Lower leg skin (tissue), 3 donors: Measurements from ENCODE around the gene ARHGEF11.
"Not testable (repeated sequence)": the region's sequence is repeated elsewhere in the genome, so short reads cannot be mapped to it uniquely, and the experiment has no call there.

Experiments
- POLR2A ChIP-seq, 2 donors: fragments of 450-650 bp; IDR thresholded peaks; one replicate each; pipeline ENCODE4 v1.6.1; 2016 to 2017; ENCODE audit warnings: antibody characterized with exemption in 2 of 2, mild to moderate bottlenecking in 1 of 2, moderate library complexity in 1 of 2
- TF ChIP-seq, protein P1 (sequence below), 3 donors: fragments of 450-650 bp; IDR thresholded peaks; one replicate each; pipeline ENCODE4 v1.5.1; 2016; ENCODE audit warnings: antibody characterized with exemption in 3 of 3, mild to moderate bottlenecking in 3 of 3, moderate library complexity in 2 of 3

DNA sequence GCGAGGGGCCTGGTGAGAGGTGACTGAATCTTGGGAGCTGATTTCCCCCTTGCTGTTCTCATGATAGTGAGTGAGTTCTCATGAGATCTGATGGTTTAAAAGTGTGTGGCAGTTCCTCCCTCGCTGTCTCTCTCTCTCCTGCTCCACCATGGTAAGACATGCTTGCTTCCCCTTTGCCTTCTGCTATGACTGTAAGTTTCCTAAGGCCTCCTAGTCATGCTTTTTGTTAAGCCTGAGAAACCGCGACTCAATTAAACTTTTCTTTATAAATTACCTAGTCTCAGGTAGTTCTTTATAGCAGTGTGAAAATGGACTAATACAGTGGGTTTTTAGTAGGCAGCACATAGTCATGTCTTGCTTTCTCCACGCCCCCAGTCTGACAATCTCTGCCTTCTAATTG is 10.2 kb upstream of the ARHGEF11 start:
- TF ChIP-seq, protein P1, sequence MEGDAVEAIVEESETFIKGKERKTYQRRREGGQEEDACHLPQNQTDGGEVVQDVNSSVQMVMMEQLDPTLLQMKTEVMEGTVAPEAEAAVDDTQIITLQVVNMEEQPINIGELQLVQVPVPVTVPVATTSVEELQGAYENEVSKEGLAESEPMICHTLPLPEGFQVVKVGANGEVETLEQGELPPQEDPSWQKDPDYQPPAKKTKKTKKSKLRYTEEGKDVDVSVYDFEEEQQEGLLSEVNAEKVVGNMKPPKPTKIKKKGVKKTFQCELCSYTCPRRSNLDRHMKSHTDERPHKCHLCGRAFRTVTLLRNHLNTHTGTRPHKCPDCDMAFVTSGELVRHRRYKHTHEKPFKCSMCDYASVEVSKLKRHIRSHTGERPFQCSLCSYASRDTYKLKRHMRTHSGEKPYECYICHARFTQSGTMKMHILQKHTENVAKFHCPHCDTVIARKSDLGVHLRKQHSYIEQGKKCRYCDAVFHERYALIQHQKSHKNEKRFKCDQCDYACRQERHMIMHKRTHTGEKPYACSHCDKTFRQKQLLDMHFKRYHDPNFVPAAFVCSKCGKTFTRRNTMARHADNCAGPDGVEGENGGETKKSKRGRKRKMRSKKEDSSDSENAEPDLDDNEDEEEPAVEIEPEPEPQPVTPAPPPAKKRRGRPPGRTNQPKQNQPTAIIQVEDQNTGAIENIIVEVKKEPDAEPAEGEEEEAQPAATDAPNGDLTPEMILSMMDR (IDR thresholded peaks at IDR 0.05), result not testable (repeated sequence)
- not testable (repeated sequence) for TF ChIP-seq POLR2A (IDR thresholded peaks at IDR 0.05)
